DOHH2 (cell line): Measurements from ENCODE around the gene SLC9A9.

Experiments used
- H3F3A ChIP-seq: fragments of 200-600 bp; sonication (generic), shearing (Covaris generic); 2 replicates; pipeline ENCODE4 v1.6.0; 2016; ENCODE audit warnings: antibody characterized with exemption, mild to moderate bottlenecking; ENCODE audit not compliant: control insufficient read depth, insufficient read depth
- H3K27ac ChIP-seq: fragments of 200-600 bp; sonication (generic); 2 replicates; pipeline ENCODE4 v1.5.1; 2014; ENCODE audit warnings: low read depth, mild to moderate bottlenecking, low read length, moderate library complexity
- H3K27me3 ChIP-seq: fragments of 200-600 bp; sonication (generic); 2 replicates; pipeline ENCODE4 v1.6.1; 2014; ENCODE audit warnings: mild to moderate bottlenecking, low read length, mixed read lengths; ENCODE audit not compliant: control insufficient read depth
- H3K36me3 ChIP-seq: fragments of 200-600 bp; sonication (generic); 2 replicates; pipeline ENCODE4 v1.6.1; 2014; ENCODE audit warnings: mild to moderate bottlenecking, low read length, moderate library complexity, mixed read lengths; ENCODE audit not compliant: control insufficient read depth
- H3K4me1 ChIP-seq: fragments of 200-600 bp; sonication (generic); 2 replicates; pipeline ENCODE4 v1.6.1; 2014; ENCODE audit warnings: mild to moderate bottlenecking, low read length, mixed read lengths; ENCODE audit not compliant: control insufficient read depth
- H3K4me2 ChIP-seq: fragments of 200-600 bp; sonication (generic); 2 replicates; pipeline ENCODE4 v1.6.0; 2014; ENCODE audit warnings: mild to moderate bottlenecking, low read length, moderate library complexity
- H3K4me3 ChIP-seq: fragments of 200-600 bp; sonication (generic); 2 replicates; pipeline ENCODE4 v1.5.1; 2014; ENCODE audit warnings: mild to moderate bottlenecking, low read length, mixed read lengths
- H3K79me2 ChIP-seq: fragments of 200-600 bp; sonication (generic); 2 replicates; pipeline ENCODE4 v1.6.1; 2014; ENCODE audit warnings: mild to moderate bottlenecking, low read length, mixed read lengths; ENCODE audit not compliant: control insufficient read depth
- H3K9me2 ChIP-seq: fragments of 200-600 bp; sonication (generic); replicated peaks from 2 replicates; pipeline ENCODE4 v1.6.1; 2014; ENCODE audit warnings: mild to moderate bottlenecking, low read length, mixed read lengths; ENCODE audit not compliant: control insufficient read depth
- H3K9me3 ChIP-seq: fragments of 200-600 bp; sonication (generic); 2 replicates; pipeline ENCODE4 v1.6.1; 2014; ENCODE audit warnings: antibody characterized with exemption, low read length, mixed read lengths; ENCODE audit not compliant: control insufficient read depth, insufficient read depth
- H4K20me1 ChIP-seq: fragments of 200-600 bp; sonication (generic); 2 replicates; pipeline ENCODE4 v1.6.0; 2014; ENCODE audit warnings: low read depth, mild to moderate bottlenecking, antibody characterized with exemption, low read length, moderate library complexity; ENCODE audit not compliant: control insufficient read depth, insufficient read depth
- CTCF ChIP-seq: fragments of 200-600 bp; sonication (generic); IDR thresholded peaks from one replicate; pipeline ENCODE4 v1.5.1; 2014; ENCODE audit warnings: antibody characterized with exemption, mild to moderate bottlenecking, low read depth, low read length; ENCODE audit not compliant: poor library complexity, severe bottlenecking
- EZH2phosphoT487 ChIP-seq: fragments of 200-600 bp; sonication (generic); IDR thresholded peaks from 2 replicates; pipeline ENCODE4 v1.6.1; 2017; ENCODE audit warnings: borderline replicate concordance, mild to moderate bottlenecking, antibody characterized with exemption, low read length, moderate library complexity, mixed read lengths

SLC9A9 gene

GRCh38 chr3:143430568-143430967 lies 417.7 kb downstream of the SLC9A9 start:
- Histone ChIP-seq H3K79me2 (no peaks in the 10 kb centered on the region), H3K27me3 (no peaks in the 10 kb centered on the region), H3K36me3 (no peaks in the 10 kb centered on the region), H3K27ac (no peak overlapping the region), H3K4me3 (no peak overlapping the region), H3K4me1 (peaks cover 21% of the 10 kb centered on the region), H3F3A (no peaks in the 10 kb centered on the region), H3K4me2 (no peak overlapping the region), H4K20me1 (no peaks in the 10 kb centered on the region), H3K9me3 (no peaks in the 10 kb centered on the region), H3K9me2 (no peaks in the 10 kb centered on the region)
- TF ChIP-seq CTCF (no peak), EZH2phosphoT487 (no peak)

GRCh38 chr3:143429628-143430514 lies 418.4 kb downstream of the SLC9A9 start:
- Histone ChIP-seq H3K9me3 (no peaks in the 10 kb centered on the region), H3K36me3 (no peaks in the 10 kb centered on the region), H3K9me2 (no peaks in the 10 kb centered on the region), H3K4me3 (no peak overlapping the region), H3K79me2 (no peaks in the 10 kb centered on the region), H4K20me1 (no peaks in the 10 kb centered on the region), H3K27ac (no peak overlapping the region), H3K4me2 (no peak overlapping the region), H3K4me1 (peaks cover 21% of the 10 kb centered on the region), H3F3A (no peaks in the 10 kb centered on the region), H3K27me3 (no peaks in the 10 kb centered on the region)
- no peak for TF ChIP-seq CTCF
- no peak for TF ChIP-seq EZH2phosphoT487

GRCh38 chr3:143428294-143428693 lies 420.0 kb downstream of the SLC9A9 start:
- H3K9me3 ChIP-seq: no peaks in the 10 kb centered on the region
- H3K4me2 ChIP-seq: peak overlapping the region; percentile 45
- TF ChIP-seq CTCF: no peak
- no peak for TF ChIP-seq EZH2phosphoT487

More at GRCh38 chr3:143428294-143428693, 420.0 kb downstream of the SLC9A9 start:
- H4K20me1 ChIP-seq: no peaks in the 10 kb centered on the region
- H3K36me3 ChIP-seq: no peaks in the 10 kb centered on the region
- no peaks in the 10 kb centered on the region for H3K9me2 ChIP-seq
- H3K4me1 ChIP-seq: peaks cover 26% of the 10 kb centered on the region
- no peaks in the 10 kb centered on the region for H3K27me3 ChIP-seq
- H3K27ac ChIP-seq: peak overlapping the region; percentile 36
- peak overlapping the region; percentile 24; the same call in 1 of the 2 replicates for H3K4me3 ChIP-seq
- H3F3A ChIP-seq: no peaks in the 10 kb centered on the region
- no peaks in the 10 kb centered on the region for H3K79me2 ChIP-seq
